Gastroesophageal sphincter (tissue), 3 donors: ENCODE data around the gene TMEM255B.
"Not testable (repeated sequence)": the region's sequence is repeated elsewhere in the genome, so short reads cannot be mapped to it uniquely, and the experiment has no call there.

ENCODE experiments used
- CTCF ChIP-seq, 4 experiments: fragments of 200-600 bp in 2 of 4; fragments of 450-650 bp in 2 of 4; sonication (generic) in 1 of 4; IDR thresholded peaks; one replicate each; pipeline ENCODE4 v1.5.1; 2017 to 2019; ENCODE audit warnings: antibody characterized with exemption in 4 of 4, mild to moderate bottlenecking in 2 of 4, moderate library complexity in 2 of 4
- EP300 ChIP-seq: sonication (generic); formaldehyde crosslinking; IDR thresholded peaks from one replicate; pipeline ENCODE4 v1.6.1; 2017; ENCODE audit warnings: antibody characterized with exemption, mild to moderate bottlenecking
- POLR2A ChIP-seq, 2 donors: fragments of 450-650 bp; IDR thresholded peaks; one replicate each; pipeline ENCODE4 v1.6.1; 2017; ENCODE audit warnings: antibody characterized with exemption in 2 of 2, mild to moderate bottlenecking in 2 of 2, moderate library complexity in 1 of 2
- POLR2AphosphoS5 ChIP-seq: sonication (generic); formaldehyde crosslinking; IDR thresholded peaks from one replicate; pipeline ENCODE4 v1.6.1; 2017; ENCODE audit warnings: antibody characterized with exemption

GRCh38 chr13:113726106-113726821 lies 32.8 kb upstream of the TMEM255B start:
- not testable (repeated sequence) for TF ChIP-seq POLR2A (IDR thresholded peaks at IDR 0.05); CTCF (IDR thresholded peaks at IDR 0.05); POLR2AphosphoS5; EP300
